Activated gamma-delta T cell (primary cell): Measurements from ENCODE around the gene PLCD1.
"Not testable (repeated sequence)": the region's sequence is repeated elsewhere in the genome, so short reads cannot be mapped to it uniquely, and the experiment has no call there.

Source experiments
- DNase-seq: peaks from one replicate; lab custom pipeline; 2025; lab: John Stamatoyannopoulos, UW

The PLCD1 gene

GRCh38 chr3:37986479-37987314 lies 42.7 kb downstream of the PLCD1 start:
- DNase-seq: no peak

DNA sequence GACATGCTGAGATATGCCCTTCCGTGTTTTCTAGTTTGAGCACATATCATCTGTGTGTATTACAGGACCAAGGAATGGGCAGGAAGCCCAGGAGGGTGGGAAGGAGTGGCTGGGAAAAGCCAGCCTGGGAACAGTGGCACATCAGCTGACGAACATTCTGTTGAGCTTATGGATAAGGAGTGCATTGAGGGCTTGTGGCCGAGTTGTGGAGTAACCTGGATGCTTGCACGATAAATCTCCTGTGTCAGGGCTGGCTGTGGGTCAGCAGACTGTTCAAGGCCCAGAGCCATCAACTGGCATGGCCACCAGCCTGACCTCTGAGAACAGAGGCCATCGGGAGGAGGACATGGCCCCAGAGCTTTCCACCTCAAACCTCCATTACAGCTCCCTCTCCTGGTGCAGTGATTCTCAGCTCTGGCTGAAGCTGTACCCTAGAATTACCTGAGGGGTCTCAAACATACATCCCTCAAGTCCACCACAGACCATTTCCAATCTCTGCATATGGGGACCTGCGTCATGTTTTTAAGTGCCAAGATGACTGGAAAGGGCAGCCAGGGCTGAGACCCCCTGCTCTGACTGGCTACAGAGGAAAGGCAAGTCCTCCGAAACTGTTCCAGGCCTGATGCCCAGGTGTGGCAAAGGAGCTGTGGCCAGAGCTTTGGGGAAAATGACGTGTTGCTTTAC lies 43.7 kb downstream of the PLCD1 start:
- no peak for DNase-seq

GRCh38 chr3:37984596-37984995 lies 44.8 kb downstream of the PLCD1 start:
- no peak for DNase-seq

- DNase-seq: no peak
Observed at GRCh38 chr3:37984051-37984450, 45.4 kb downstream of the PLCD1 start.

- no peak for DNase-seq
Observed at GRCh38 chr3:37982331-37982730, 47.1 kb downstream of the PLCD1 start.

DNA sequence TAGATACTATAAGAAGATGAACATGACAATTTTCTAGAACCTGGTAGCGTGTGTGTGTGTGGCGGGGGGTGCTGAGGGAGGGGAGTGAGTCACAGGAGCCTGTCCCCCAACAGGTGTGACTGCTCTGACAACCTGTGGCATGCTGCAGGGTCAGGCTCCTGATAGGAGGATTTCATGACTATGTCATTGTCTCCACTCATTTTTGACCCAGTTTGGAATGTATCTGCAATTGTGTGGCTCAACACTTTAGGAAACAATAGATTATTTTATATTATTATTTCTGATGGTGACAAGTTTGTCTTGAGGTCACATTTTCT lies 48.1 kb downstream of the PLCD1 start:
- no peak for DNase-seq

DNA sequence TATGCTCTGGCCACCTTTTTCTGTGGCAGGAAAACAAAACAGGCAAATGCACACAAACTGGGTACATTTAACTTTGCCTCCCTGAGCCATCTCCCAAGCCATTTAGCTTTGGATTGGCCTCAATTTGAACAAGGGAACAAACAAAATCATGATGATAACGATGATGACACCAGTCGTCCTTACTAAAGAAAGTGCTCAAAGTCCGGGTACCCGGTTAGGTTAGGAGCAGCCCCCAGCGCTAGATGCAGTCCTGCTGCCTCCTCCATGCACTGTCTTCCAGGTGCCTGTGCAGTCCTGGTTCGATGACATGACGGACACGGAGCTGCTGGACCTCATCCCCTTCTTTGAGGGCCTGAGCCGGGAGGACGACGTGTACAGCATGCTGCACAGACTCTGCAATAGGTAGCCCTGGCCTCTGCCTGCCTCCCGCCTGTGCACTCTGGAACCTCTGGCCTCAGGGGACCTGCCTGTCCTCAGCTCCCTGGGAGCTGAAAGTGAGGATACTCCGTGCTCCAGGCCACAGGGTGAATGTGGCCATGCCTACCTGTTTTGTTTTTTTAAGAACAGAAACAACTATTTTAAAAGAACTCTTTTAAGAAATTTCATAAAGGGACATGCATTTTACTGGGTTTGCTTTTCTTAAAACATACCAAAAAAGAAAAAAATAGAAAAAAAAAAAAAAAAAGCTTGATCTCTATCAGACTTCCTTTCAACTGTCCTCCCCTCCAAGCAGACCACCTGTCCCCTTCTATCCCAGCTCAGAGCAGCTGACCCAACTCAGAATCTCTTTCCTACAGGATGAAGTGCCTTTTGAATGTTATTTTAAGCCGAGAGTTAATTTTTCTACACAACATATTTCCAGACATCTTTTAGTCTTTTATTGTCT lies 48.7 kb downstream of the PLCD1 start:
- no peak for DNase-seq

- no peak for DNase-seq
Observed at GRCh38 chr3:37979541-37980461, 49.6 kb downstream of the PLCD1 start.

DNA sequence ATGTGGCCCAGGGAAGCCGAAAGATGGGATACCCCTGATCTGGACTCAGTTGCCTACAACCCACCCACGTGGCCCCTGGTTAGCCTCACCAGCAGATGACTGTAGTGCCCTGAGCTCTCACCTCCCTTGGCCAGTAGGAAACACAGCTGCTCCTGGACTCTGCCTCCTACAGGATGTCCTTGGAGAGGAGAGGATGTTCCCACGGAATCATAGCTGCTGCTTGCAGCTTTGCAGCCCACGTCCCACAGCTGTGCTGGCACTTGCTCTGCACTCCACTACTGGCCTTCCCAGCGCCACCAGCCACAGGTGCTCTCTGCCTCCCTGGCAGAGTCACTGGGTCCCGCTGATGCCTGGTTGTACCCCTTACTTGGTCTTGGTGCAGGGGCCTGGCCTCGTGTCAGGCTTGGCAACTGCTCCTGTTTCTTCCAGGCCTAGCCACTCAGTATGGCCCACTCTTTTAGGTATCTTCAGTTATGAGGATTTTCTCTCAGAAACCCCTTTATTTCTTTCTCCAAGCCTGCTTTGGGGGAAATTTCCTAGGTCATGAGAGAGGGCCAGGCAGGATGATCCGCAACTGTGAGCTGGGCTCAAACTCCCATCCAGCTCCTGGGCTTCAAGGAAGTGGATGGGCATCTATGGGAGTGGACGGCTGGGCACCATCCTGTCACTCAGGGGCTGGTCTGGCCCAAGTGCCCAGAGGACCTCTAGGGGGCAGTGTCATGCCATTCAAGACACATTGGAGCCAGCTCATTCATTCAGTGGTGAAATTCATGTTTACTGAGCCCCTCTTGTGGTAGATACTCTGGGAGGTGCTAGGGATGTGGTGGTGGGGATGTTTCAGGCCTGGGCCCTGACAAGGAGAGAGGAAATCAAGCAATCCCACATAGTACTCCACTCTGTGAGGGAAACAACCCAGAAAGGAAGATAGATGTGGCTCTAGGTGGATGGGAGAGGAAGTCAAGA lies 55.0 kb downstream of the PLCD1 start:
- DNase-seq: no peak

GRCh38 chr3:37973246-37974054 lies 56.0 kb downstream of the PLCD1 start:
- no peak for DNase-seq

GRCh38 chr3:37972056-37972455 lies 57.4 kb downstream of the PLCD1 start:
- DNase-seq: not testable (repeated sequence)

GRCh38 chr3:37971467-37971866 lies 58.0 kb downstream of the PLCD1 start:
- no peak for DNase-seq

- DNase-seq: no peak
Observed at GRCh38 chr3:37970802-37971201, 58.6 kb downstream of the PLCD1 start.

DNA sequence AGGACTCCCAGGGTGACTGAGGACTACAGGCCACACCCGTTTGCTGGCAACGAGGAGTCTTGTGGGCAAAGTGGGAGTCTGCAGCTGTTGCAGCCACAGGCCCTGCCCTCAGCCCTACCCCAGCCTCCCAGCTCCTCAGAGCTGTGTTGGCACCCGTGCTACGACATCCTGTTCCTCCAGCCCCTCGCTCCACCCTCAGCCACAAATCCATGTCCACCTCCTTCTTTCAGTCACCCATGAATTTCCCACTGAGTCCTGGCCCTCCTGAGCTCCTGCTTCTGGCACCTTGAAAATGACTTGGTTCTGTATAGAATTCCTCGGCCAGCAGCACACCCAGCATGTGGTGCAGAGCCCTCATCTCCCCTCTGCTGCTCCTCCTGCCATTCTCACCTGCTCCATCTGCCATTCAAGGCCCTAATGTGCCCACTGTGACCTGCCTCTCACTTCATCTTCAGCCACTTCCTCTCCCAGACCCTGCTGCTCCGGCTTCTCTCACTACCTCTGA lies 59.8 kb downstream of the PLCD1 start:
- DNase-seq: no peak

GRCh38 chr3:37968813-37969595 lies 60.4 kb downstream of the PLCD1 start:
- DNase-seq: no peak

GRCh38 chr3:37968199-37968598 lies 61.2 kb downstream of the PLCD1 start:
- no peak for DNase-seq

- DNase-seq: no peak
Observed at GRCh38 chr3:37967260-37967881, 62.1 kb downstream of the PLCD1 start.

GRCh38 chr3:37964716-37965115 lies 64.7 kb downstream of the PLCD1 start:
- no peak for DNase-seq
